ENCODE measurements around the gene PPARG. TPM values are rescaled to one million over a fixed set of nuclear protein-coding genes. Genes with fewer than 3 reads are reported as not detected.
"Not testable (repeated sequence)": the region's sequence is repeated elsewhere in the genome, so short reads cannot be mapped to it uniquely, and the experiment has no call there.

Gene PPARG
- total RNA-seq, 1 experiment from 2014 or later, result 61.5 TPM

GRCh38 chr3:12467746-12468145 is 178.9 kb downstream of the PPARG start:
- ChIA-PET CTCF (no interaction called here), POLR2A (ENCODE audit: unreplicated experiment) (no interaction called here)
- H3K4me3 ChIP-seq, result no peak overlapping the region
- TF ChIP-seq CTCF (conservative IDR thresholded peaks at IDR 0.05), result no peak
- no peak for TF ChIP-seq EZH2 (IDR thresholded peaks at IDR 0.05; ENCODE audit: low read depth)
- H3K27me3 ChIP-seq (ENCODE audit: insufficient read depth, low read depth), result no peaks in the 10 kb centered on the region
- intact Hi-C loops (cut with micrococcal nuclease; ENCODE audit: unreplicated experiment), result no loop called here
- H3K9me2 ChIP-seq (ENCODE audit: insufficient read depth), result no peaks in the 10 kb centered on the region
- H2AFZ ChIP-seq, result no peak overlapping the region
- no peaks in the 10 kb centered on the region for H3K36me3 ChIP-seq (ENCODE audit: low read depth)
- H3K9me3 ChIP-seq (ENCODE audit: insufficient read depth, low read depth), result no peaks in the 10 kb centered on the region
- no TSS peak for BruUV-seq (replicated peaks)
- H3F3A ChIP-seq (ENCODE audit: insufficient read depth, low read depth), result peaks cover 37% of the 10 kb centered on the region
- no peak for DNase-seq
- H4K20me1 ChIP-seq (ENCODE audit: insufficient read depth), result no peaks in the 10 kb centered on the region
- H3K27ac ChIP-seq, result no peak overlapping the region
- peaks cover 58% of the 10 kb centered on the region for H3K4me1 ChIP-seq (replicated peaks; ENCODE audit: insufficient read depth)
- no peak overlapping the region for H3K4me2 ChIP-seq
- H3K79me2 ChIP-seq (ENCODE audit: low read depth), result no peaks in the 10 kb centered on the region

- no peak overlapping the region for H3K4me3 ChIP-seq
- H3K9me2 ChIP-seq (ENCODE audit: insufficient read depth), result no peaks in the 10 kb centered on the region
- CTCF ChIA-PET, result interaction anchor here (0.6 kb wide), 1 partner anchor 284 kb away, joined by 7 read pairs; no protein-coding TSS in a partner anchor
- H3K9me3 ChIP-seq (ENCODE audit: insufficient read depth, low read depth), result no peaks in the 10 kb centered on the region
- TF ChIP-seq EZH2 (IDR thresholded peaks at IDR 0.05; ENCODE audit: low read depth), result no peak
- TF ChIP-seq CTCF (conservative IDR thresholded peaks at IDR 0.05), result no peak
- no peaks in the 10 kb centered on the region for H3K36me3 ChIP-seq (ENCODE audit: low read depth)
- no peaks in the 10 kb centered on the region for H3K79me2 ChIP-seq (ENCODE audit: low read depth)
- peaks cover 63% of the 10 kb centered on the region for H3K4me1 ChIP-seq (replicated peaks; ENCODE audit: insufficient read depth)
- H2AFZ ChIP-seq, result no peak overlapping the region
- peaks cover 33% of the 10 kb centered on the region for H3F3A ChIP-seq (ENCODE audit: insufficient read depth, low read depth)
- no TSS peak for BruUV-seq (replicated peaks)
- H3K27me3 ChIP-seq (ENCODE audit: insufficient read depth, low read depth), result no peaks in the 10 kb centered on the region
- no peak for DNase-seq
- H3K27ac ChIP-seq, result no peak overlapping the region; the same call in 1 of the 2 replicates
- intact Hi-C loops (cut with micrococcal nuclease; ENCODE audit: unreplicated experiment), result no loop called here
- H3K4me2 ChIP-seq, result no peak overlapping the region
- H4K20me1 ChIP-seq (ENCODE audit: insufficient read depth), result no peaks in the 10 kb centered on the region
- POLR2A ChIA-PET (ENCODE audit: unreplicated experiment), result no interaction called here
Measured at GRCh38 chr3:12468276-12468675, 179.4 kb downstream of the PPARG start.

GRCh38 chr3:12468757-12469156 is 179.9 kb downstream of the PPARG start:
- Histone ChIP-seq H2AFZ (no peak overlapping the region), H3K9me3 (ENCODE audit: insufficient read depth, low read depth) (no peaks in the 10 kb centered on the region), H3K27me3 (ENCODE audit: insufficient read depth, low read depth) (no peaks in the 10 kb centered on the region), H3K4me1 (replicated peaks; ENCODE audit: insufficient read depth) (peaks cover 63% of the 10 kb centered on the region), H3F3A (ENCODE audit: insufficient read depth, low read depth) (peaks cover 33% of the 10 kb centered on the region), H3K36me3 (ENCODE audit: low read depth) (no peaks in the 10 kb centered on the region), H3K9me2 (ENCODE audit: insufficient read depth) (no peaks in the 10 kb centered on the region), H3K79me2 (ENCODE audit: low read depth) (no peaks in the 10 kb centered on the region), H3K4me3 (no peak overlapping the region), H3K27ac (peak overlapping the region; percentile 92), H4K20me1 (ENCODE audit: insufficient read depth) (no peaks in the 10 kb centered on the region), H3K4me2 (no peak overlapping the region)
- ChIA-PET CTCF (interaction anchor here (0.6 kb wide), 1 partner anchor 284 kb away, joined by 7 read pairs; no protein-coding TSS in a partner anchor), POLR2A (ENCODE audit: unreplicated experiment) (no interaction called here)
- no TSS peak for BruUV-seq (replicated peaks)
- no peak for DNase-seq
- TF ChIP-seq EZH2 (IDR thresholded peaks at IDR 0.05; ENCODE audit: low read depth) (no peak), CTCF (conservative IDR thresholded peaks at IDR 0.05) (no peak)
- intact Hi-C loops (cut with micrococcal nuclease; ENCODE audit: unreplicated experiment), result no loop called here

GRCh38 chr3:12469222-12469621 is 180.4 kb downstream of the PPARG start:
- BruUV-seq (replicated peaks), result not testable (repeated sequence)

More at GRCh38 chr3:12469222-12469621, 180.4 kb downstream of the PPARG start:
- H3K4me2 ChIP-seq; H3K27me3 ChIP-seq (ENCODE audit: insufficient read depth, low read depth); H2AFZ ChIP-seq; H3K36me3 ChIP-seq (ENCODE audit: low read depth); H4K20me1 ChIP-seq (ENCODE audit: insufficient read depth); H3K9me2 ChIP-seq (ENCODE audit: insufficient read depth); intact Hi-C loops (cut with micrococcal nuclease; ENCODE audit: unreplicated experiment); POLR2A ChIA-PET (ENCODE audit: unreplicated experiment); H3K79me2 ChIP-seq (ENCODE audit: low read depth); H3K9me3 ChIP-seq (ENCODE audit: insufficient read depth, low read depth); DNase-seq; H3K4me3 ChIP-seq: not testable (repeated sequence)
- Histone ChIP-seq H3F3A (ENCODE audit: insufficient read depth, low read depth) (peaks cover 33% of the 10 kb centered on the region), H3K4me1 (replicated peaks; ENCODE audit: insufficient read depth) (peaks cover 60% of the 10 kb centered on the region), H3K27ac (peak overlapping the region; percentile 92)
- CTCF ChIA-PET, result interaction anchor here (0.6 kb wide), 1 partner anchor 285 kb away, joined by 7 read pairs; no protein-coding TSS in a partner anchor
